Measurements from ENCODE around the gene CLEC18B.
A peak's percentile ranks its signal among the peaks of the same experiment; 100 is the strongest.
"Not testable (repeated sequence)": the region's sequence is repeated elsewhere in the genome, so short reads cannot be mapped to it uniquely, and the experiment has no call there.

CLEC18B gene

DNA sequence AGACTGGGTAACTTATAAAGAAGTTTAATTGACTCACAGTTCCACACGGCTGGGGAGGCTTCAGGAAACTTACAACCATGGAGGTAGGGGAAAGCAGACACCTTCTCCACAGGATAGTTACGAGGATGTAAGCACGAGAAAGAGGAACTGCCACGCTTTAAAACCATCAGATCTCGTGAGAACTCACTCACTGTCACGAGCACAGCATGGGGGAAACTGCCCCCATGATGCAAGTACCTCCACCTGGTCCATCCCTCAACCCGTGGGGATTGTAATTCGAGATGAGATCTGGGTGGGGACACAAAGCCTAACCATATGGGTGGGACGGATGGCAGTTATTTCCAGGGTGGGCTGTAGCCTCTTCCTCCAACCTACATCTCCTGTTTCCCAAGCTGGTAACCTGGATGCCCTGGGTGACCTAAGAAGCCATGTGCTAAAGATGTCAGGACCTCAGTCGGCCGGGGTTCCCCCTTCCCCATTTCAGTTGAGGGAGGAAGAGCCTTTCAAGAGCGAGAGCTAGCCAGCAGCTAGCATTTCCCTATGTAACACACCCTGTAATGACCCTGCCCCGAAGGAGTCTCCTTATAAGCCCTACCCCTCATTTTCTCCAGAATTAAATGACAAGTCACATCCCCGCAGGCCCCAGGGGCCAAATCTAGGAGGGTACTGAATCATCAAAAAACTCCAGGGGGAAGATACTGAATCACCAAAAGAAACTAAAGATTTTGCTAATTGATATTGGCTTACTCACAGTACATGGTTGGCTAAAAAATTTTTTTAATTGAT is 16.9 kb downstream of the CLEC18B start:
- DNase-seq, result not testable (repeated sequence)

DNA sequence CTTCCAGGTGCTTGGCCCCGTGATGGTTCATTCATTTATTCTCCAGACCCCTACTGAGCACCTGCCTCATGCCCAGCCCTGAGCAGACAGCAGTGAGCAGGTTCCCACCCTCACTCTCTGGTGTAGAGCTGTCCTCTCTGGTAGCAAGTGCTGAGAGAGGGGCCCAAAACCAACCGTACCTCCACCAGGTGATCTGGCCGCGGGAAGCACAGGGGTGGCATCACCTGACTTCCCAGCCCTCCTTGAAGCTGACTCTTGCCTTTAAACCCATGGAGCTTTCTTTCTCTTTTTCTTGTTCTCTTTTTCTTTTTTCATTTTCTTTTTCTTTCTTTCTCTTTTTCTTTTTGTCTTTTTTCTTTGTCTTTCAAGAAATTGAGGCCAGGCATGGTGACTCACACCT is 21.0 kb downstream of the CLEC18B start:
- not testable (repeated sequence) for DNase-seq

DNA sequence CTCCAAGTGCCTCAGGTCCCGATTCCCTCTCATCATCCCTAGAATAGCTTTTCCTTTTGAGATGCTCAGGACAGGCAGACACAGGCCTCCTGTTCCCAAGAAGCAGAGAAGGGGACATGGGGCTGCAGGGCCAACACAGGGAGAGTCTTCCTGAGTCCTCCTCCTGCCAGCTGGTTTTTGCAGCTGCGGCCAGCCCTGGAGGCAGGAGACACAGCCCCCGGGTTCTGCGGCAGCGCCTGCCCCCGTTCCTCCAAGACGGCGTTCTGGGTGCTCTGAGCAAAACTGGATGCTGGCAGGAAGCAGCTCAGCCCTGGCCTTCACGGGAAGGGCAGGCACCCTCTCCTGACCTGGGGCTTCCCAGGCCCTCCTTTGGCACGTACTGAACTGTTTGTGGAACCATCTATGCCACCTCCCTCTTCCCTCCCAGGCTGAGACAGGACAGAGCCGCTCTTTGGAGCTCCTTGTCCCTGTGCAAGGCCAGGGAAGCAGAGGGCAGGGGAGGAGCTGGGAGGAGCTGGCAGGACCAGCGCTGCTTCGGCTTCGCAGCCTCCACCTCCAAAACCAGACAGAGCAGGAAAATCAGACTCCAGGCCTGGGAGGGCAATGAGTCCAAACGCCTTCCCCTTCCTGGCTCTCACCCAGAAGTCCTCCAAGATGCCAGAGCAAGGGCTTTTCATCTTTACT is 22.9 kb downstream of the CLEC18B start:
- not testable (repeated sequence) for DNase-seq

DNA sequence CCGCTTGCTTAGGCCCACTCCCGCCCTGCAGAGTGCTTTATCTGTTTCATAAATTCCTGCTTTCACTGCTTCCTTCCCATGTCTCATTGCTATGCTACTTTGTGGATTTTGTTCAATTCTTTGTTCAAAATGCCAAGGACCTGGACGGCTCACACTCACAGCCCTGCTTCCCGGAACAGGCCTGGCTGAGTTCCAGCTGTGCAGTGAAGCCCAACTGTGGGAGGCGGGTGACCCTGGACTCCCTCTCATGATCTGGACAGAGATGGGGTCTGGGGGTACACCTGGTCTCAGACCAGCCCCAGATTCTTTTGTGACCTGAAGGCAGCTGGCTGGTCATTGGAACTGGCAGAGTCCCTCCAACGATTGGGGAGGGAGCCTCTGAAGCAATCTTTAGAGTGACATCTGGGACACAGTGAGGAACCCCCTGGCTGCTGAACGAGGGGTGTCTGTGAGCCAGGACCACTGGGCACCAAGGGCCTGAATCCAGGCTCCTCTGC is 24.7 kb downstream of the CLEC18B start:
- DNase-seq, result not testable (repeated sequence)

DNA sequence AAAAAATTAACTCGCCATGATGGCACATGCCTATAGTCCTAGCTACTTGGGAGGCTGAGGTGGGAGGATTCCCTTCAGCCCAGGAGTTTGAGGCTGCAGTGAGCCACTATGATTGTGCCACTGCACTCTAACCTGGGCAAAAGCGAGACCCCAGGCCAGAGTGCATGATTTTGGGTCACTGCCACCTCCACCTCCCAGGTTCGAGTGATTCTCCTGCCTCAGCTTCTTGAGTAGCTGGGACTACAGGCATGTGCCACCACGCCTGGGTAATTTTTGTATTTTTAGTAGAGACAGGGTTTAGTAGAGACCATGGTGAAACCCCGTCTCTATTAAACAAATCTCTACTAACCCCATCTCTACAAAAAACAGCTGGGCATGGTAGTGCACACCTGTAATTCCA is 26.7 kb downstream of the CLEC18B start:
- not testable (repeated sequence) for DNase-seq

DNA sequence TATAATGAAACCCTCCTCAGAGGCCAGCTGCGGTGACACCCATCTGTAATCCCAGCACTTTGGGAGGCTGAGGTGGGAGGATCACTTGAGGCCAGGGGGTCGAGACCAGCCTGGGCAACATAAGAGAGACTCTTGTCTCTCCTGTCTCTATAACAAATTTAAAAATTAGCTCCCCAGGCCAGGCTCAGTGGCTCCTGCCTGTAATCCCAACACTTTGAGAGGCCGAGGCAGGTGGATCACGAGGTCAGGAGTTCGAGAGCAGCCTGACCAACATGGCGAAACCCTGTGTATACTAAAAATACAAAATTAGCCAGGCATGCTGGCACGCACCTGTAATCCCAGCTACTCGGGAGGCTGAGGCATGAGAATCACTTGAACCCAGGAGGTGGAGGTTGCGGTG is 27.1 kb downstream of the CLEC18B start:
- not testable (repeated sequence) for DNase-seq

DNA sequence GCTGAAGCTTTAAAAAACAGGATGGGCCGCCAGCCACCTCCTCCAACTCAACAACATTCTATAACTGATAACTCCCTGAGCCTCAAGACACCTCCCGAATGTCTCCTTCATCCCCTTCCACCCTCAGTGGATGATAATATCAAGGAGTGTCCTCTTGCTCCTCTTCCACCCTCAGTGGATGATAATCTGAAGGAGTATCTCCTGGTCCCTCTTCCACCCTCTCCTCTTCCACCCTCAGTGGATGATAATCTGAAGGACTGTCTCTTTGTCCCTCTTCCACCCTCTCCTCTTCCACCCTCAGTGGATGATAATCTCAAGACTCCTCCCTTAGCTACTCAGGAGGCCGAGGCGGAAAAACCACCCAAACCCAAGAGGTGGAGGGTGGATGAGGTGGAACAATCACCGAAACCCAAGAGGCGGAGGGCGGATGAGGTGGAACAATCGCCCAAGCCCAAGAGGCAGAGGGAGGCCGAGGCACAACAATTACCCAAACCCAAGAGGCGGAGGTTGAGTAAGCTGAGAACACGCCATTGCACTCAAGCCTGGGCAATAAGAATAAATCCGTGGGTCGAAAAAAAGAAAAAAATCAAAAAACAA is 29.7 kb downstream of the CLEC18B start:
- not testable (repeated sequence) for DNase-seq

DNA sequence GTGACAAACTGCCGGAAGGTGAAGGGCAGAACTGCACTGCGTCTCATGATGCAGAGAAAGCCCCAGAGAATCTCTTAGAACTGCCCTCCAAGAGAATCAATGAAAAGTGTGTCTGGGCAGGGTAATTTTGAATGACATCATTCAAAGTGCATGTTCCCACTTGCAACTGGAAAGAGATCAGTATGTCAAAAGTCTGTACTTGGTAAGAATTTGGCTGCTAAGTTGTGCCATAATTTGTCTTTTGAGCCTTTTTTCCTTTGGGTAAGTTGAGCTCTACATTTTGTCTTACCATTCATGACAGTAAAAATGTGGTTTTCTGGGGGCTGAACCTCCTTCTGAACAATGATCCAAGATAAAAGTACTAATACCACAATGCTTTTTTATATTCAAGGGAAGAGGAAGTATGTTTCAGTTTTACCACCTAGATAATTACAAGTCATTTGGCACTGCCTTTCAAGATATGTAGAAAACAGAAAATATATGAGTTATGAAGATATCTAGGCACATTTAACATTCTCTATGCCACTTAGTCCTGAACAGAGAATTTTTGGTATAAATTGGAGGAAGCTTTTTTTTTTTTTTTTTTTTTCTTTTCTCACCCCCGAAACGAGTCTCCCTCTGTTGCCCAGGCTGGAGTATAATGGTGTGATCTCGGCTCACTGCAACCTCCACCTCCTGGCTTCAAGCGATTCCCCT is 38.8 kb downstream of the CLEC18B start:
- DNase-seq, result not testable (repeated sequence)

DNA sequence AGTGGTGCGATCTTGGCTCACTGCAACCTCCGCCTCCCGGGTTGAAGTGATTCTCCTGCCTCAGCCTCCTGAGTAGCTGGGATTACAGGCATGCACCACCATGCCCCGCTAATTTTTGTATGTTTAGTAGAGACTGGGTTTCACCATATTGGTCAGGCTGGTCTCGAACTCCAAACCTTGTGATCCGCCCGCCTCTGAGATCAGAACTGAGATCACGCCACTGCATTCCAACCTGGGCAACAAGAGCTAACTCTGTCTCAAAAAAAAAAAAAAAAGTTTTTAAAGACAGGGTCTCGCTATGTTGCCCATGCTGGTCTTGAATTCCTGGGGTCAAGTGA is 47.5 kb downstream of the CLEC18B start:
- DNase-seq, result not testable (repeated sequence)

DNA sequence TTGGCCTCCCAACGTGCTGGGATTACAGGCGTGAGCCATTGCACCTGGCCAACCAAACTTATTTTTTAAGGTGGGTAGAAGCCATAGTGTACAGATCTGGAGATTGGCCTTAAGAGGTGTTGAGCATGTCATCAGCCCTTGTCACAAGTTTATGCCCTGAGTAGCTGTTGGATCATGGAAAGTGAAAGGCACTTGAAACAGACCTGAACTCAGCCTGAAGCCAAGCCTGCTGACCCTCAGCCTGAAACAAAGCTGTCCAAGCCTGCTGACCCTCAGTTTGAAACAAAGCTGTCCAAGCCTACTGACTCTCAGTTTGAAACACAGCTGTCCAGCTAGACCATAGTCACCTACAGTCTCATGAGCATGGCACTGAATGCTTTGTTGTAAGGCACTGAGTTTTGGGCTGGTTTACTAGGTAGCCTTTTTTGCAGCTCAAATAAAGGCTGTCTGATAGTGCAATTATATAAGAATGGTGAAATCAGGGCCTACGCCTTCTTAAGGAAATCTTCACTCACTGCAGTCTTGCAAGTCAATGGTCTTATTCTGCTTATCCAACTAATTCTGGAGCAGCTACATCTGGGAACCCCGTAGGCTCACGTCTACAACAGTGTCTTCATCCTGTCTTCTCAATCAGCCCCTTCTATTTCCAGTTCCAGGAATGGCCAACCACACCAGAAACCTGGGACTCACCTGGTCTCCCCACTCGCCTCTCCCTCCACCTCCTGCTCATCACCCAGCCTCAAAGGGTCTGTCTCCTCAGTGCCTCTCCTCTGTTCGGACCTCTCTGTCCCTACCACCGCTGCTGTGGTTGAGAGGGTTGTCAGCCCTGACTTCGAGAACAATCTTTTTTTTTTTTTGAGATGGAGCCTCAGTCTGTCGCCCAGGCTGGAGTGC is 48.1 kb downstream of the CLEC18B start:
- no peak for DNase-seq

DNA sequence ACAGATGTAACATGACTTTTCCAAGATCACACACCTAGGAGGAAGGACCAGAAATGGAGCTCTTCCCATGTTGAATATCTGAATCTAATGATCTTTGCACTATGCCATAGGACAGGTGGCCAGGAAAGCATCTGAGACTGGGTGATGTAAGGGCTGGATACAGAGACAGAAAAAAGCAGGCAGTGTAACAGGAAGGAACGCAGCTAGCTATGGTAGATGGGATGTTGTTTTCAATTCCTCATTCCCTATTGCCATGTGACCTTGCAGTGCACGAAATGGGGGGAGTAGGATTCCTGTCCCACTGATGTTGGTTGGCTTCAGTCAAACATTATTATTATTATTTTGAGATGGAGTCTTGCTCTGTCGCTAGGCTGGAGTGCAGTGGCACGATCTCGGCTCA is 48.9 kb downstream of the CLEC18B start:
- no peak for DNase-seq

DNA sequence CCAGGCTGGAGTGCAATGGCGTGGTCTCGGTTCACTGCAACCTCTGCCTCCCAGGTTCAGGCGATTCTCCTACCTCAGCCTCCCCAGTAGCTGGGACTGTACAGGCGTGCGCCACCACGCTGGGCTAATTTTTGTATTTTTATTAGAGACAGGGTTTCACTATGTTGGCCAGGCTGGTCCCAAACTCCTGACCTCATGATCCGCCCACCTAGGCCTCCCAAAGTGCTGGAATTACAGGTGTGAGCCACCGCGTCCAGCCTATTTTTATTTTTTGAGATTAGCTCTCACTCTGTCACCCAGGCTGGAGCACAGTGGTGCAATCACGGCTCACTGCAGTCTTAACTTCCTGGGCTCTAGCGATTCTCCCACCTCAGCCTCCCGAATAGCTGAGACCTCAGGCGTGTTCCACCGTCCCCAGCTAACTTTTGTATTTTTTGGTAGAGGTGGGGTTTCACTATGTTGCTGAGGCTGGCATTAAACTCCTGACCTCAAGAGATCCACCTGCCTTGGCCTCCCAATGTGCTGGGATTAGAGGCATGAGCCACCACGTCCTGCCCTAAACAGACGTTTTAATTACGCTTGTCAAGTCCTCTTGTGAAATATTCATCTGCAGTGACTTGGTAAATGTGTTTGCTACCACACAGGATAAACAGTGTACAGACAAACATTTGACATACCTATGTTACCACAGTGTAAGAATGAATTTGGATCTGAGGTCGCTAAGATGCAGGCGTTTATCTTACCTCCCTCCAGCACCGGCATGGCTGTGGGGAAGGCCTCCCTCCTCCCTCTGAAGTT is 50.7 kb downstream of the CLEC18B start:
- DNase-seq, result not testable (repeated sequence)

DNA sequence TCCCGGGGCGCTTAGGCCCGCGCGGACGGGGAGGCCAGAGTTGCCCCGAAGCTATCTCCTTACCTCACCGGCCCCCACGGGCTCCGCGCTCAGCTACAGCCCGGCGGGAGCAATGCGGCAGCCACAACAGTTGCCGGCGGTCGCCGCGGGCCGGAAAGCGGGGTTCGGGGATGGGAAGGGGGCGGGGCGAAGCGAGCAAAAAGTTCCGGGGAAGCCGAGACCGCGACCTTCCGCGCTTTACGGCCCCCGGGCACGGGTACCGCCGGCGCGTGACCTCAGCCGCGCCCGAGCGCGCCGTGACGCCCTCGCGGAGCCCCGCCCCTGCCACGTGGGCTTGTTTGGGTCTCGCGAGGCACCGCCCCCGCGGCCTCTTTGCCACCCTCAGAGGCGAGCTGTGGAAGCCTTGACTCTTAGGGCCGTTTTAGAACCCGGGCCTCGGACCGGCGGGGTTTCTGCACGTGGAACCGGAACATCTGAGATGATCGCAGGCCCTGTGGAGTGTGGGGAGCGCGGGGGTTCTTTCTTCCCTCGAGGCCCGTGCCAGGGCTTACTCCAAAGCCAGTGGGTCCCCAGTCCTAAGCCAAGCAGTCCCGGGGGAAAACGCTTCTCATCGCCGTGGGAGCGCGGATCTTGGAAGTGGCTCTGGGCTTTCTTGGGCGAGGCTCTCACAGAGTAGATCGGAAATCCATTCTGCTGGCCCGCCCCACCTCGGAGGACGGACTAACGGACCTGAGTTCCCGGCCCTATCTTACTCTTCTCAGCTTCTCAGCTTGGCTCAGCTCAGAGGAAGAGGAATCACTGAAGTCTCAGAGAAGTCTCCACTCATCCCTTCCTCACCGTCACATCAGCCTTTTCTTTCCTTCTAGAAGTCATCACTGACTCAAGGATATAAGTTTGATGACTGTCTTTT is 53.0 kb downstream of the CLEC18B start:
- peak; percentile 33 for DNase-seq

DNA sequence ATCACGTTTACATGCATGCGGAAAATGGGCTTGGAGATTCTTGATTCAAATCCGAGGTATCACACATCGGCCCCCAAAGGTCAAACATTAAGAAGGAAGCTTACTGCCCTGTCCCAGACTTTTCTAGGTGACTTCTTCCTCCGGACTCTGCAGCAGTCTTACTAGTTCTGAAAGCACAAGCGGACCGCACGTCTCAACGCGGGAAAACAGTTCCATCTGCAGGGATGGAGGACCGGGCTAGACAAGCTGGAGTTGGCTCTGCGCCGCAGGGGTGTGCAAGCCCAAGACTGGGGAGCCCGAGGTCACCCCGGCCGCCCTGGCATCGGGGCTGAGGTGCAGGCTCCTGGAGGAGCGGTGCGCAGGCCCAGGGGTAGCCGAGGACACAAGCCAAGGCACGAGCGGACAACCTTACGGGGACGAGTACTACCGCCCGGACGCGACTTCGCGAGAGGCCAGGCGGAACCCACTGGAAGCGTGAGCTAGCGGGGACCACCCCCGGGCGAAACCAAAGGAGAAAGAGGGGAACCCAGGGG is 53.7 kb downstream of the CLEC18B start:
- not testable (repeated sequence) for DNase-seq

DNA sequence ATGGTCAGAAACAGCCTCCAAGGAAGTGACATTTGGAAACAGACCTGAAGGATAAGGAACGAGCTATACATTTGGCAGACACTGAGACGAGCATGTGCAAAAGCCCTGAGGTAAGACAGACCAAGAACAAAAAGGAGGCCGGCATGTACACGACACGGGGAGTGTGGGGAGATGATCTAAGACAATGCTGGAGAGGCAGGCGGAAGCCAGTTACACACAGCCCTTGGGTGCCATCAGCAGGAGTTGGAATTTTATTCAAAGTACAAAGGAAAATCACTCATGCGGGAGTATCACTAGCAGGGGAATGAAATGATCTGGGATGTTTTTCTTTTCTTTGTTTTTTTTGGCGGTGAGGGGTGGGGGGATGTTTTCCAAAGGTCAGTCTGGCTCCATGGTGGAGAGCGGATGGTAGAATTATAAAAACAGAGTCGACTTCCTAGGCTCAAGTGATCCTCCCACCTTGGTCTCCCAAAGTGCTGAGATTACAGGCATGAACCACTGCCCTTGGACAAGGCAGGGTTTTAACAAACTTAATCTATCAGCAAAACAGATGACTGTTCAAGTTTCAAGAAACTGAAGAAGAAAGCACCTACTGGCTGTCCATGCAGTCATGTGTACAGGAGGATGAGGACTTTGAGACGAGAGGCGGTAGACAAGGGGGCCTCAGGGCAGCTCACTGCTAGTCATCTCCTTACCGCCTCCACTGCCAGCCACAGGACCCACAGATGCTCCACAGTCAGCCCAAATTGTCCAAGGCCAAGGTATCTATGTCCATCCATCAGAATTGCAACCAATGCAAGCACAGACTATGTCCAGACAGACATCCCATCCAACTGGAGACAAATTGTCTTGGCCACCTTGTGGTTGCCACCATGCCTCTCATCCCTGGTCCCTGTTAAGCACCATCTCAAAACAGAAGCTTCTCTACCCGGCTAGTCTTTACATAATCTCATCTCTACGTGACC is 59.4 kb downstream of the CLEC18B start:
- DNase-seq, result not testable (repeated sequence)
